Limb (tissue), 2 donors: ENCODE data around the gene RUNX2.
A peak's percentile ranks its signal among the peaks of the same experiment; 100 is the strongest.
"Not testable (repeated sequence)": the region's sequence is repeated elsewhere in the genome, so short reads cannot be mapped to it uniquely, and the experiment has no call there.

ENCODE experiments used
- DNase-seq, 2 donors: peaks; one replicate each; pipeline ENCODE4 v3.0.0-alpha.2; 2016; ENCODE audit errors: extremely low spot score in 2 of 2

RUNX2 gene

DNA sequence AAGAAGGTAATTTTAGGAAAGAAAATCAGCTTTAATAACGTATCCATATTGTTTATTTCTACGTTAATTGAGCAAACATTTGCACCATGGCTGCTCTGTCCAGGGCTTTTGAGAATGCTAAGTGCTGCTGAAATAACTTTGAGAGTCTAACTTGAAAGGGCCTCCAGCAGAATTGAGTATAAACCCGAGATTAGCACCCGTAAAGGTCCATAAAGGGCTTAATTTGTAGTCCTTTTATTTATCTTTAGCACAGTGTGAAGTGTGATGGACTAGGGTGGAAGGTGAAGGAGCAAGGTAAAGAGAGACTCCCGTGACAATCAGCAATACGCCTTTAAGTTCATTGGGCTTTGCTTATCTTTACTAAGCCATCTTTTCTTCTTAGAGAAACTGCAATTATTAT lies 127.3 kb downstream of the RUNX2 start:
- no peak for DNase-seq

DNA sequence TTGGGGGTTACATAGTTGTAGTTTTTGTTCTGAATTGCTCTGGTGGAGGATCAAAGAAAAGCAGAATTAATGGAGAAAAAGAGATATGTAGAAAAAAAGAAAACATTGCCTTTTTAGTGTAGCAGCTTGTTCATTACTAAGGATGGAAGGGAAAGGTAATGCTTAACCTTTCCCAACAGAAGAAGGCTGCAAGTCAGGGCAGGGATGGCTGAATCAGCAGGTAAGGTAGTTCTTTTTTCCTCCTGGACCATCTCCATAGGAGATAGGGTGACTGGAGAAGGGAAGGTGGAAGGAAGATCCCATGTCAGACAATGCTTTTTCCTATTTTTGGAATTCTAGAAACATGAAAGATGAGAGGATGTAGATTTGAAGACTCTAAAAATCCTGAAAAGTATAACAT lies 129.0 kb downstream of the RUNX2 start:
- no peak for DNase-seq

GRCh38 chr6:45458672-45459071 lies 130.5 kb downstream of the RUNX2 start:
- DNase-seq = no peak

DNA sequence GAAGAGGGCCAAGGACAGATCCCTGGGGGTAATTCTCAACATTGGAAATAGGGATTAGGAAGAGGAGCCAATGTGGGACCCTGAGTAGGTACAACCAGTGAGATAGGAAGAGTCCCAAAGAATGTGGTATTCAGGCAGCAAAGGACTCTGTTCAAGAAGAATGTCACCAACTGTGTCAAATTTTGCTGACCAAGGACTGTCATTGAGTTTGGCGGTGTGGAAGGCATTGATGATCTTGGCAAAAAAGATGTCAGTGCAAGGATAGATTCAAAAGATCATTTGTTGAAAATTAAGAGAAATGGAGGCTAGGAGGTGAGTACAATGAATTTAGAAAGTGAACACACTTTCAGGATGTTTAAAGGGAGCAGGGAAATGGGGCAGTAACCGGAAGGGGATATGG lies 132.0 kb downstream of the RUNX2 start:
- DNase-seq = no peak

DNA sequence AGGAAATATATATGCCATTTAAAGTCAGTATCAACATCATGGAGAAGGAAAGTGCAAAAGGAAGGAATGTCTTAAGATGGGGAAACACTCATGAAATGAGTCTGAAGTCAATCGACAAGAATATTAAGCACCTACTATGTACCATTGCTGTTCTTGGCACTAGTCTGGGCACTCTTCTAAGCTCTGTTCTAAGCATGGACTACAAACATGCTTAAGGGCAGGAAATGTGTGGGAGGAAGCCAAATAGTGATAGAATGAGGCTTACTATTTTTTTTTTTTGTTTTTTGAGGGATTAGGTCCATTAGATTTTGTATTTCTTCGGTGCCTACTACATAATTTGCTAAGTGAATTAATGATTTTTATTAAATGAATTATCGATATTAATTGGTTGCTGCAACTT lies 133.4 kb downstream of the RUNX2 start:
- DNase-seq = no peak

DNA sequence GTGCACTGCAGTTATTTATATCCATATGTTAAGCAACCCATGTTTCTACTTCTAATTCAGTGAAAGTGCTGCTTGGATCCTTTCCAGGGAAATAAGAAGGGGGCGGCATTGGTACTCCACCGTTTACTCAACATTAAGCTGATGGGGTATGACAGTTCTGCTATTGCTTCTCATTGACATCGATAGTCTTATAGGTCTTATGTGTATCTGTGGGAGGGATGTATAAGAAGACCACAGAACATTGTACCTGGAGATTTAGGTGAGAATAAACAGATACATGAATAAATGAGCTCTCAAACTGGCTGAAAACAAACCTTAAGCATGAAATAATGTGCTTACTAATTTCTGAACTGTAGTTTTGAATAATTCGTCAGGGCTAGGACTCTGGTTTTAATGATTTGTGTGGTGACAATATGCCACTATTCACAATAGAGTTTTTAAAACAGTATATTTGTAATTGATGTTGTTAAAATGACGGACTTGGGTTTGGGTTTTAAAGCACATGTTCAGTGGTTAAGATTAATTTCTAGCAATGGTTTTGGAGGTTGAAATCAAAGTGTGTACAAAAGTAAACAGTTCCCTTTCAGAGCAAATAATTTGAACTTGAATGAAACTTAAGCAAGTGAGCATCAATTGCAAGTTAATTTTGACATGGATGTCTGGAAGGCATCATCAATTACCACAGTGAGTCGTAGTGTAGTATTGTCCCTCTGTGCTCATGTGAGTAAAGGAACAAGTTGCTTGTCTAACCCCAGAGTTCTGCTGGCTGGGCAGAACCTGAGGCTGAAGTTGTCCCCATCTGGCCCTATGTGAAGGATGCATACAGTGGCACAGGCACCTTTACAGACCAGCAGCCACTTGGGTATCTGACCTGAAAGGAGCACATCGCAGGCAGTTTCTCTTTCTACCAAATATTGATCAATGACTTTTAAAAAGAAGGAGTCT lies 134.3 kb downstream of the RUNX2 start:
- DNase-seq = no peak

GRCh38 chr6:45464685-45465084 lies 136.6 kb downstream of the RUNX2 start:
- DNase-seq = no peak

GRCh38 chr6:45466686-45467085 lies 138.6 kb downstream of the RUNX2 start:
- no peak for DNase-seq

GRCh38 chr6:45467417-45467816 lies 139.3 kb downstream of the RUNX2 start:
- not testable (repeated sequence) for DNase-seq

- DNase-seq = no peak
Observed at GRCh38 chr6:45467853-45468252, 139.7 kb downstream of the RUNX2 start.

DNA sequence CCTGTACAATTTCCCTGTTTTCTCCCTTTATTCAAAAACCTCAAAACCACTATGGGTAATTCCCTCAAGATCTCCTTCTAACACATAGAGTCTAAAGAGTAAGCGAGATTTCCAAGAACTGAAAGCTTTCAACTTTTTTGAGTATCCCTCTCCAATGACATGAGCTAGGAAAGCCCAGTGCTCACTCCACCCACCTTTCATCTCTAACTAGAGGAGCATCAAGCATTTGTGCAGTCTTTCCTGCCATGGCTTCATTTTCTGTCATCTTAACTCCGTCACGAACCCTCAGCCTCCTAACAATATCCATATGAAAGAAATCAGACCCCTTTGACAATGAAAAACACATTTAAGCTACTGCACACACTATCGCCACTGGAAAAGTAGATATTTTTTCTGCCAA lies 141.5 kb downstream of the RUNX2 start:
- no peak for DNase-seq

- no peak for DNase-seq
Observed at GRCh38 chr6:45470131-45470738, 142.1 kb downstream of the RUNX2 start.

GRCh38 chr6:45472382-45472781 lies 144.3 kb downstream of the RUNX2 start:
- peak in 1 of 2 donors; percentile 64 for DNase-seq

DNA sequence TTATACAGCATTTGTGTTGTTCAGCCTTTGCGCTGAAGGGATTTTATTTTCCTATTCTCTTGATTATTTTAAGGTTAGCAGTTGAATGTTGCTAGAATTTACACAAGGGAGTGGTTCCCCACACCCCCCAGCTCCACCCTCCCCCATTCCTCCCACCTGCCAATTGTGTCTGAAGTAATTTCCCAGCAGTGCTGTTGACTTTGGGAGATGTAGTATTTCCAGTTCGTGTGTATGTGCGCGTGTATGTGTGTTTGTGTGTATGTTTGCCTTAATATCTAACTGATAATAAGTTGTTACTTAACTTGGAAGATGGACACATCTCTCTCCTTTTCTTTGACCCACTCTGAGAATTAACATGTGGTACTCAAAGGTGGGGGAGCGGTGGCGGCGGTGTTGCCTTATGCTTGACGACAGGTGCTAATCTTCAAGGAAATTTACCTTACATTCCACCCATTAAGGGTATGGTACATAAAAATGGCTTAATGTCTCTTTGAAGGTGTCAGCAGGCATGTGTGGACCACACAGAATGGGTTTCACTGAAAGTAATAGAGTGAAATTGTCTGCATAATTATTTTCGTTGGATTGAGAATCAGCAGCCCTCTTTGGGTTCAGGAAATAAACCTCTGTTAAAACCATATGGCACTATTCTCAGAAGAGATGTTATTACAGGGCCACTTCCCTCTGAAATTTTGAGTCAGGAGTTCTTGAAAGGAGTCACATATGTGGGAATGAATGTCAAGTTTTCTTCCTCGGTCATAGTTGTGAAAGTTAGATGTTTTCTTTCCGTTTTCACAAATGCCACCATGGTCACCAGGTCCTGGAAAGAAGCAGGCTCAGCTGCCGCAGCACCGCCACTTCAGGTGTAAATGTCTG lies 145.2 kb downstream of the RUNX2 start:
- DNase-seq = no peak

DNA sequence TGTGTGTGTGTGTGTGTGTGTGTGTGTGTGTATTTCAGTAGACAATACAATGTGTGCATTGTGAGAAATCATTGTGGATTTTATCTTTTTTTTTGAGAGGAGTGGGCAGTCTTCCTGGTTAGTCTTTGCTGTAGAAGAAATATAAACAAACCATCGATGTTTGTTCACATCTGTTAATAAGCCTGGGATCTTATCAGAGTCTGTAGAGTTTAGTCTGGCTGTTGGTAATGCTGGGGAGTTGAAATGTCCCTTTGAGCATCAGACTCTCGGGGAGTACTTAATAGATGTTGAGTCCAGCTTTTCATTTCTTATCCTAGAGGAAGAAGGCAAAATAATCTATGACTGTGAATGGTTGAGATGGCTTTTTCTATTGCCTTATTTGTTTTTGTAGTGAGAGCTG lies 146.2 kb downstream of the RUNX2 start:
- no peak for DNase-seq

GRCh38 chr6:45476341-45476740 lies 148.2 kb downstream of the RUNX2 start:
- DNase-seq = no peak

- no peak for DNase-seq
Observed at GRCh38 chr6:45477278-45477677, 149.1 kb downstream of the RUNX2 start.

DNA sequence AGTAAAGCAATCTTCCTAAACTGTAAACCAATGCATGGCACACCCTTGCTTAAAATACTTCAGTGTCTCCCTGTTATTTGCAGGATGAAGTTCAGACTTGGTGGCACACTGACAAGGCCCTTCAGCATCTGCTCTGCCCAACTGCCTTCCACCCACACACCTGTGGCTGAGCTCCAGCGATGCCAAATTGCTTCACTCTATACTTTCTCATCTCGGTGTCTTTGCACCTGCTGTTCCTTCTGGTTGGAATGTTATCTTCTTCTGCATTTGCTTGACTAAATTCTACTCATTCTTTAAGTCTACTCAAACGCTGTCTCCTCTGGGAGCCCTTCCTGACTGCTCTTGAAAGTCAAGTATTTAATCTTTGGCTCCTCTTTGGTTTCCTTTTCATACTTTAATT lies 149.7 kb downstream of the RUNX2 start:
- no peak for DNase-seq

DNA sequence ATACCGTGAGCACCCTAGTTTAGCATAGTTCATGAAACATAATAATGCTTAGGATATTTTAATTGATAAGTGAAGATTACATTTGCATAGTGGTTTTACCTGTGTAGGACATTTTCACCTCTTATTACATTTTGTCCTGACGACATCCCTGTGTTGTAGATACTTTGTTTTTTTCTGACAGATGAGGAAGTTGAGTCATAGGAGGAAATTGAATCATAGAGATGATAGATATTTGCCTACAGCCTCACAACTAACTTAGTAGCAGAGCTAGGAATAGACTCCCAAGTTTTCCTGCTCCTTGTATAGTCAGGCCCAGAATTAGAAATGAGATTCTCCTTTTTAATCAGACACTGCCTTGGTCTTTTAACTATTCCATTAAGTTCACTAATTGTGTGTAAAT lies 150.1 kb downstream of the RUNX2 start:
- DNase-seq = no peak

- no peak for DNase-seq
Observed at GRCh38 chr6:45479834-45480751, 152.0 kb downstream of the RUNX2 start.
